HL-60 (cell line): Measurements from ENCODE around the gene AGPAT1.

Experiments used
- DNase-seq, 2 experiments: peaks; one replicate each; pipeline ENCODE4 v3.0.0-alpha.2; 2010 to 2020; ENCODE audit warnings: low read depth in 1 of 2, low spot score in 1 of 2
- H3K27ac ChIP-seq: fragments of 250-450 bp; sonication (Bioruptor Pico); replicated peaks from 2 replicates; pipeline ENCODE4 v1.5.1; 2020; ENCODE audit warnings: mild to moderate bottlenecking, moderate library complexity
- H3K27me3 ChIP-seq: fragments of 250-450 bp; sonication (Bioruptor Pico); 2 replicates; pipeline ENCODE4 v1.5.1; 2021; ENCODE audit warnings: mild to moderate bottlenecking, moderate library complexity; ENCODE audit not compliant: insufficient read depth, poor library complexity, severe bottlenecking
- H3K4me3 ChIP-seq: replicated peaks from 2 replicates; pipeline ENCODE4 v1.5.1; 2011; ENCODE audit warnings: mild to moderate bottlenecking, control low read depth, low read length; ENCODE audit not compliant: insufficient read depth
- GABPA ChIP-seq: IDR thresholded peaks from 2 replicates; pipeline ENCODE4 v1.6.1; 2012; ENCODE audit warnings: low read depth
- POLR2AphosphoS5 ChIP-seq: IDR thresholded peaks from 2 replicates; pipeline ENCODE4 v1.6.1; 2012; ENCODE audit warnings: low read depth
- SPI1 ChIP-seq: IDR thresholded peaks from 2 replicates; pipeline ENCODE4 v1.6.1; 2012; ENCODE audit warnings: low read depth, mild to moderate bottlenecking, borderline replicate concordance
- TF ChIP-seq, protein P1 (sequence below): IDR thresholded peaks from 2 replicates; pipeline ENCODE4 v1.6.1; 2012; ENCODE audit warnings: low read depth; ENCODE audit not compliant: insufficient replicate concordance
- TF ChIP-seq, protein P2 (sequence below): IDR thresholded peaks from one replicate; pipeline ENCODE4 v1.5.1; 2011; ENCODE audit warnings: low read length, control low read depth, inconsistent platforms; ENCODE audit not compliant: insufficient read depth

AGPAT1 gene

DNA sequence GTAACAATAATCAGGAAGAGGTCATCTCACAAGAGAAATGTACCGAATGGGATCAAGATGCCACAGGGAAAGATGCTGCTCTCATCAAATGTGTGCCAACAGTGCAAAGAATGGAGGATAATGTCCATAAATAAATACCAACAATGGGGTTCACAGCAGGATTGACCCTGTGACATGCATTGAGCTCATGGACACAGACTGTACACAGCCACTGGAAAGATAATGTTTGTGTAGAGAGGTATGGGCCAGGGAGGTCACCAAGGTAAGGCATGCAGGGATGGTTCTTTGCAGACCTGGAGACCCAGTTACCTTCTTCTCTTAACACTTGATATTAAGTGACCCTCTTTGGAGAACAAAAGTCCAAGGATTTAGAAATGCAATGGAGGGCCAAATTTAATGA is 1.5 kb downstream of the AGPAT1 start:
- H3K27me3 ChIP-seq = no peaks in the 10 kb centered on the region
- no peak overlapping the region for H3K27ac ChIP-seq
- no peak for TF ChIP-seq POLR2AphosphoS5
- no peak for DNase-seq
- no peak overlapping the region for H3K4me3 ChIP-seq

GRCh38 chr6:32173051-32173727 is 2.7 kb downstream of the AGPAT1 start:
- Histone ChIP-seq H3K4me3 (no peak overlapping the region), H3K27ac (no peak overlapping the region), H3K27me3 (no peaks in the 10 kb centered on the region)
- TF ChIP-seq, protein P1, sequence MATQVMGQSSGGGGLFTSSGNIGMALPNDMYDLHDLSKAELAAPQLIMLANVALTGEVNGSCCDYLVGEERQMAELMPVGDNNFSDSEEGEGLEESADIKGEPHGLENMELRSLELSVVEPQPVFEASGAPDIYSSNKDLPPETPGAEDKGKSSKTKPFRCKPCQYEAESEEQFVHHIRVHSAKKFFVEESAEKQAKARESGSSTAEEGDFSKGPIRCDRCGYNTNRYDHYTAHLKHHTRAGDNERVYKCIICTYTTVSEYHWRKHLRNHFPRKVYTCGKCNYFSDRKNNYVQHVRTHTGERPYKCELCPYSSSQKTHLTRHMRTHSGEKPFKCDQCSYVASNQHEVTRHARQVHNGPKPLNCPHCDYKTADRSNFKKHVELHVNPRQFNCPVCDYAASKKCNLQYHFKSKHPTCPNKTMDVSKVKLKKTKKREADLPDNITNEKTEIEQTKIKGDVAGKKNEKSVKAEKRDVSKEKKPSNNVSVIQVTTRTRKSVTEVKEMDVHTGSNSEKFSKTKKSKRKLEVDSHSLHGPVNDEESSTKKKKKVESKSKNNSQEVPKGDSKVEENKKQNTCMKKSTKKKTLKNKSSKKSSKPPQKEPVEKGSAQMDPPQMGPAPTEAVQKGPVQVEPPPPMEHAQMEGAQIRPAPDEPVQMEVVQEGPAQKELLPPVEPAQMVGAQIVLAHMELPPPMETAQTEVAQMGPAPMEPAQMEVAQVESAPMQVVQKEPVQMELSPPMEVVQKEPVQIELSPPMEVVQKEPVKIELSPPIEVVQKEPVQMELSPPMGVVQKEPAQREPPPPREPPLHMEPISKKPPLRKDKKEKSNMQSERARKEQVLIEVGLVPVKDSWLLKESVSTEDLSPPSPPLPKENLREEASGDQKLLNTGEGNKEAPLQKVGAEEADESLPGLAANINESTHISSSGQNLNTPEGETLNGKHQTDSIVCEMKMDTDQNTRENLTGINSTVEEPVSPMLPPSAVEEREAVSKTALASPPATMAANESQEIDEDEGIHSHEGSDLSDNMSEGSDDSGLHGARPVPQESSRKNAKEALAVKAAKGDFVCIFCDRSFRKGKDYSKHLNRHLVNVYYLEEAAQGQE = no peak
- TF ChIP-seq SPI1 (no peak), POLR2AphosphoS5 (no peak), GABPA (no peak)
- TF ChIP-seq, protein P2, sequence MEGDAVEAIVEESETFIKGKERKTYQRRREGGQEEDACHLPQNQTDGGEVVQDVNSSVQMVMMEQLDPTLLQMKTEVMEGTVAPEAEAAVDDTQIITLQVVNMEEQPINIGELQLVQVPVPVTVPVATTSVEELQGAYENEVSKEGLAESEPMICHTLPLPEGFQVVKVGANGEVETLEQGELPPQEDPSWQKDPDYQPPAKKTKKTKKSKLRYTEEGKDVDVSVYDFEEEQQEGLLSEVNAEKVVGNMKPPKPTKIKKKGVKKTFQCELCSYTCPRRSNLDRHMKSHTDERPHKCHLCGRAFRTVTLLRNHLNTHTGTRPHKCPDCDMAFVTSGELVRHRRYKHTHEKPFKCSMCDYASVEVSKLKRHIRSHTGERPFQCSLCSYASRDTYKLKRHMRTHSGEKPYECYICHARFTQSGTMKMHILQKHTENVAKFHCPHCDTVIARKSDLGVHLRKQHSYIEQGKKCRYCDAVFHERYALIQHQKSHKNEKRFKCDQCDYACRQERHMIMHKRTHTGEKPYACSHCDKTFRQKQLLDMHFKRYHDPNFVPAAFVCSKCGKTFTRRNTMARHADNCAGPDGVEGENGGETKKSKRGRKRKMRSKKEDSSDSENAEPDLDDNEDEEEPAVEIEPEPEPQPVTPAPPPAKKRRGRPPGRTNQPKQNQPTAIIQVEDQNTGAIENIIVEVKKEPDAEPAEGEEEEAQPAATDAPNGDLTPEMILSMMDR = no peak
- no peak for DNase-seq

GRCh38 chr6:32171234-32171633 is 4.7 kb downstream of the AGPAT1 start:
- TF ChIP-seq, protein P1 = no peak
- TF ChIP-seq, protein P2 = no peak
- TF ChIP-seq POLR2AphosphoS5 (no peak), GABPA (no peak), SPI1 (no peak)
- Histone ChIP-seq H3K27me3 (no peaks in the 10 kb centered on the region), H3K4me3 (no peak overlapping the region), H3K27ac (no peak overlapping the region)
- DNase-seq = no peak

GRCh38 chr6:32170294-32170693 is 5.6 kb downstream of the AGPAT1 start:
- no peak overlapping the region for H3K27ac ChIP-seq
- no peaks in the 10 kb centered on the region for H3K27me3 ChIP-seq
- H3K4me3 ChIP-seq = no peak overlapping the region
- no peak for DNase-seq
- no peak for TF ChIP-seq GABPA
- no peak for TF ChIP-seq POLR2AphosphoS5
- TF ChIP-seq, protein P1 = no peak
- TF ChIP-seq SPI1 = no peak
- TF ChIP-seq, protein P2 = no peak
